HG02623 (cell line): ENCODE results near the gene DRC1.

Source experiments
- ATAC-seq: cut with Tn5 transposase; IDR thresholded peaks from one replicate; pipeline ENCODE4 v1.9.1; 2021; ENCODE audit warnings: moderate library complexity; ENCODE audit not compliant: unreplicated experiment

Gene DRC1

GRCh38 chr2:26489213-26489850 is 87.6 kb downstream of the DRC1 start:
- no peak for ATAC-seq

- ATAC-seq = no peak
Measured at GRCh38 chr2:26491563-26492167, 89.9 kb downstream of the DRC1 start.

GRCh38 chr2:26492749-26493515 is 91.2 kb downstream of the DRC1 start:
- ATAC-seq = no peak

GRCh38 chr2:26493566-26493965 is 91.8 kb downstream of the DRC1 start:
- no peak for ATAC-seq

GRCh38 chr2:26494199-26494598 is 92.5 kb downstream of the DRC1 start:
- ATAC-seq = no peak

- ATAC-seq = no peak
Measured at GRCh38 chr2:26494891-26495290, 93.2 kb downstream of the DRC1 start.

GRCh38 chr2:26495705-26496297 is 94.1 kb downstream of the DRC1 start:
- ATAC-seq = no peak

GRCh38 chr2:26500406-26500805 is 98.7 kb downstream of the DRC1 start:
- ATAC-seq = no peak

- ATAC-seq = peak; percentile 50
Measured at GRCh38 chr2:26503231-26503880, 101.6 kb downstream of the DRC1 start.

- ATAC-seq = no peak
Measured at GRCh38 chr2:26504002-26504401, 102.3 kb downstream of the DRC1 start.

- no peak for ATAC-seq
Measured at GRCh38 chr2:26506279-26506678, 104.6 kb downstream of the DRC1 start.
